ENCODE data around the gene KCNH2. TPM values are rescaled to one million over a fixed set of nuclear protein-coding genes. Genes with fewer than 3 reads are reported as not detected.

The KCNH2 gene
- total and polyA plus RNA-seq, 2 of the 8 experiments (the other 6 are each of a cell fraction or from before 2014, with no cell fraction given) = 8.0 to 15.0 TPM

DNA sequence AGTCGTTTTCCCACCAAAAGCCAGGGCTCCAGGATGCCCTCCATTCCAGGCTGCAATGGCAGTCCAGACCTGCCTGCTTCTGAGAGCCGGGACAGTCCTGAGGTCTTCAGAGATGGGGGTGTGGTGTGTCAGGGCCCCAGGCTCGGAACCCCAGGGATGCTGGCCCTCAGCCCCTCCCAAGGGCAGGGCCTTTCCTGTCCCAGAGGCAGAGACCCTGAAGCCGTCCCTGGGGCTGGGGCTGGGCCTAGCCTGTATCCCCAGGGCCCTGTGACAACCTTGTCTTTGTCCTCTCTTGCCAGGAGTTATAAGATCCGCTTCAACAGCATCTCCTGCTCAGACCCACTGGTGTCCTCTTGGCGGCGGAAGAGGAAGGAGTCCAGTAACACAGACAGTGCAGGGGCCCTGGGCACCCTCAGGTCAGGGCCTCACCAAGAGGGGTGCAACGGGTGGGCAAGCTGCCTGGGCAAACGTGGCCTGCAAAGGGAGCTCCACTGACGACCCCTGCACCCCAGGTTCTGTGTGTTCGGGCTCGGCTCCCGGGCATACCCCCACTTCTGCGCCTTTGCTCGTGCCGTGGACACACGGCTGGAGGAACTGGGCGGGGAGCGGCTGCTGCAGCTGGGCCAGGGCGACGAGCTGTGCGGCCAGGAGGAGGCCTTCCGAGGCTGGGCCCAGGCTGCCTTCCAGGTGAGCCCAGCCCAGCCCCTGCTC is 28.6 kb upstream of the KCNH2 start:
- Histone ChIP-seq H3K9me3 (ENCODE audit: insufficient read depth in 2 of 2, low read depth in 1 of 2, low read length in 1 of 2) (no peaks in the 10 kb centered on the region), H3K56ac (replicated peaks; ENCODE audit: insufficient read length, low read depth, low read length) (no peak overlapping the region), H3K23me2 (ENCODE audit: low read depth, low read length) (no peaks in the 10 kb centered on the region; the same call in 1 of the 2 replicates), H3K36me3 (ENCODE audit: control insufficient read depth in 2 of 4, insufficient read depth in 4 of 4, low read length in 3 of 4) (no peaks in the 10 kb centered on the region), H3K27ac (ENCODE audit: low read depth, low read length) (no peak overlapping the region), H2BK5ac (ENCODE audit: low read depth, low read length) (peak overlapping the region; percentile 35; the same call in 1 of the 2 replicates), H3K23ac (ENCODE audit: insufficient read length) (no peak overlapping the region), H3K18ac (ENCODE audit: extremely low read depth, low read length) (no peak overlapping the region), H4K91ac (replicated peaks; ENCODE audit: insufficient read length, low read length) (peak overlapping the region; percentile 51), H3K14ac (ENCODE audit: insufficient read length) (no peak overlapping the region), H3K27me3 (replicated peaks in 1 of 4; ENCODE audit: control insufficient read depth in 3 of 4, extremely low read depth in 1 of 4, insufficient read depth in 3 of 4, low read length in 3 of 4) (no peaks in the 10 kb centered on the region), H3K4me2 (ENCODE audit: insufficient read depth in 1 of 2, low read depth in 2 of 2, low read length in 2 of 2) (no peak overlapping the region), H3K4me3 (ENCODE audit: extremely low read depth in 1 of 4, insufficient read depth in 2 of 4, low read depth in 3 of 4, low read length in 4 of 4) (no peak overlapping the region), H2AFZ (ENCODE audit: low read length) (no peak overlapping the region), H2BK15ac (ENCODE audit: low read length) (no peak overlapping the region), H2BK12ac (ENCODE audit: low read depth, low read length) (0 out of 2 replicates have a peak overlapping the region, but pooled peaks have one; percentile 87), H2BK120ac (replicated peaks; ENCODE audit: low read depth, low read length) (no peak overlapping the region), H3K9ac (replicated peaks in 1 of 4; ENCODE audit: extremely low read depth in 1 of 4, low read depth in 3 of 4, low read length in 3 of 4) (no peak overlapping the region), H2BK20ac (ENCODE audit: low read length) (no peak overlapping the region), H3K4me1 (replicated peaks in 1 of 4; ENCODE audit: control insufficient read depth in 3 of 4, insufficient read depth in 4 of 4, low read length in 3 of 4) (peaks cover 0 to 23% (median 20%) of the 10 kb centered on the region in 4 experiments; a peak in 6 of 7 replicates), H3K79me1 (ENCODE audit: low read depth, low read length) (no peaks in the 10 kb centered on the region), H3K4ac (replicated peaks; ENCODE audit: insufficient read length, low read depth, low read length) (no peak overlapping the region), H2AK5ac (ENCODE audit: low read depth, low read length) (peak overlapping the region; percentile 46; the same call in 1 of the 2 replicates), H4K8ac (ENCODE audit: extremely low read depth, insufficient read depth, low read length) (peak overlapping the region; percentile 15; the same call in 1 of the 2 replicates), H4K20me1 (replicated peaks in 1 of 2; ENCODE audit: control insufficient read depth in 1 of 2, insufficient read depth in 2 of 2, low read length in 2 of 2) (no peaks in the 10 kb centered on the region), H4K5ac (ENCODE audit: insufficient read length, low read depth, low read length) (no peak overlapping the region), H3K79me2 (ENCODE audit: control insufficient read depth in 1 of 2, insufficient read depth in 2 of 2, low read length in 2 of 2) (no peaks in the 10 kb centered on the region)
- DNase-seq (ENCODE audit: low read depth in 1 of 2, low spot score in 2 of 2) (no peak), FAIRE-seq (no peak)
- ChIA-PET CTCF (ENCODE audit: partially characterized antibody) (interaction anchor here (1.3 to 11.5 kb wide), 13 partner anchors 8 to 237 kb away, joined by 3 to 142 read pairs (median 23); partner anchors contain the start of genes ATG9B and NOS3), POLR2A (ENCODE audit: partially characterized antibody) (interaction anchor here (1.1 to 1.7 kb wide), 4 partner anchors 10 to 18 kb away, joined by 3 to 7 read pairs (median 4); no protein-coding TSS in a partner anchor)
- TF ChIP-seq SAP30 (IDR thresholded peaks at IDR 0.05; ENCODE audit: insufficient read depth, insufficient replicate concordance, low read length) = no peak
- no peak for TF ChIP-seq RBBP5 (IDR thresholded peaks at IDR 0.05; ENCODE audit: borderline replicate concordance, low read depth, low read length)
- 92% methylated on average over 23 of the region's 23 CpGs; no CpG with 5 or more reads in 1 of the 2 experiments for WGBS, 2 experiments (ENCODE audit: extremely low coverage in 1 of 2, insufficient coverage in 1 of 2, insufficient read length in 1 of 2, insufficient replicate concordance in 2 of 2, low coverage in 1 of 2, low lambda C conversion rate in 2 of 2, missing lambda C conversion rate in 1 of 2)

Data from H1 (cell line).